Subcutaneous abdominal adipose tissue (tissue), 5 donors: Measurements from ENCODE around the gene KDM5D.

Source experiments
- H3K27ac ChIP-seq: one replicate; pipeline ENCODE4 v1.7.0; 2013; ENCODE audit warnings: low read depth, mild to moderate bottlenecking, inconsistent platforms, low read length, moderate library complexity
- H3K27me3 ChIP-seq, 5 donors: one replicate each; pipeline ENCODE4 v1.7.0; 2013; ENCODE audit warnings: low read length in 5 of 5, inconsistent platforms in 1 of 5; ENCODE audit not compliant: control insufficient read depth in 5 of 5, insufficient read depth in 4 of 5
- H3K36me3 ChIP-seq, 5 donors: one replicate each; pipeline ENCODE4 v1.7.0; 2013; ENCODE audit warnings: low read length in 5 of 5; ENCODE audit not compliant: control insufficient read depth in 5 of 5, insufficient read depth in 5 of 5
- H3K4me1 ChIP-seq, 5 donors: one replicate each; pipeline ENCODE4 v1.7.0; 2013; ENCODE audit warnings: low read length in 5 of 5, mild to moderate bottlenecking in 3 of 5, moderate library complexity in 1 of 5; ENCODE audit not compliant: control insufficient read depth in 5 of 5, insufficient read depth in 5 of 5
- H3K4me3 ChIP-seq, 5 donors: one replicate each; pipeline ENCODE4 v1.7.0; 2013; ENCODE audit warnings: low read length in 5 of 5, low read depth in 1 of 5
- H3K9ac ChIP-seq, 5 donors: one replicate each; pipeline ENCODE4 v1.7.0; 2013; ENCODE audit warnings: low read length in 5 of 5, mild to moderate bottlenecking in 4 of 5, moderate library complexity in 3 of 5
- H3K9me3 ChIP-seq, 5 donors: one replicate each; pipeline ENCODE4 v1.7.0; 2013; ENCODE audit warnings: low read length in 5 of 5; ENCODE audit not compliant: control insufficient read depth in 5 of 5
- donor health status: healthy.
- donor health status: healthy.
- donor health status: healthy.
- donor health status: healthy.
- donor health status: healthy.

KDM5D gene

GRCh38 chrY:19698495-19698894, 46.0 kb downstream of the KDM5D start:
- H3K9me3 ChIP-seq = no peaks in the 10 kb centered on the region
- no peaks in the 10 kb centered on the region for H3K36me3 ChIP-seq
- no peaks in the 10 kb centered on the region for H3K4me1 ChIP-seq
- H3K4me3 ChIP-seq = no peak overlapping the region
- no peak overlapping the region for H3K27ac ChIP-seq
- H3K9ac ChIP-seq = no peak overlapping the region
- H3K27me3 ChIP-seq = no peaks in the 10 kb centered on the region

DNA sequence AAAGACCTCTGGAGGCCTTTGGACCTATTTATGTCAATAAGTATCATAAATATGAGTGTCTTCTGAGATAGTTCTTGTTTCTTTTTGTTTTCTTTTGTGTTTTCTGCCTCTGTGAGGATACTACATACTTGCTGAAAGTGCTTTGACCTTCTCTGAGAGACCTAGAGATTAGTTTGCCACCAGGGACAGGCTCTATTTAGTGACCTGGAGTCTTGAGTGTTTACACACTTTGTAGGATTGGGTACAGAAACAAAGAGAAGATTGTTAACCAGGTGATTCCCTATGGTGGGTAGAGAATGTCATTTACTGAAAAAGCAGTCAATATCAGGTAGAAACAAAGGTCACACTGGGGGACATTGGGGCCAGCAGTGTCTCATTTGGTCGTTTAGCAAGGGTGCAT, 63.7 kb downstream of the KDM5D start:
- Histone ChIP-seq H3K27me3 (no peaks in the 10 kb centered on the region), H3K36me3 (no peaks in the 10 kb centered on the region), H3K4me1 (no peaks in the 10 kb centered on the region), H3K9me3 (no peaks in the 10 kb centered on the region), H3K4me3 (no peak overlapping the region), H3K27ac (no peak overlapping the region), H3K9ac (no peak overlapping the region)
